HG03558 (cell line): ENCODE data around the gene HYAL4.
"Not testable (repeated sequence)": the region's sequence is repeated elsewhere in the genome, so short reads cannot be mapped to it uniquely, and the experiment has no call there.

Source experiments
- ATAC-seq: cut with Tn5 transposase; IDR thresholded peaks from one replicate; pipeline ENCODE4 v1.9.1; 2021; ENCODE audit warnings: moderate number of reproducible peaks; ENCODE audit not compliant: unreplicated experiment; ENCODE audit errors: extremely low read depth

HYAL4 gene

GRCh38 chr7:123894753-123895152 lies 49.8 kb downstream of the HYAL4 start:
- ATAC-seq, result not testable (repeated sequence)

- ATAC-seq, result no peak
Observed at GRCh38 chr7:123901101-123901500, 56.1 kb downstream of the HYAL4 start.

- no peak for ATAC-seq
Observed at GRCh38 chr7:123905714-123906113, 60.7 kb downstream of the HYAL4 start.

GRCh38 chr7:123916240-123916724 lies 71.3 kb downstream of the HYAL4 start:
- ATAC-seq, result no peak

GRCh38 chr7:123917878-123918277 lies 72.9 kb downstream of the HYAL4 start:
- ATAC-seq, result no peak

GRCh38 chr7:123918309-123918708 lies 73.3 kb downstream of the HYAL4 start:
- ATAC-seq, result no peak

GRCh38 chr7:123923599-123923998 lies 78.6 kb downstream of the HYAL4 start:
- no peak for ATAC-seq

GRCh38 chr7:123924941-123925340 lies 80.0 kb downstream of the HYAL4 start, which contains the start of gene SPAM1:
Gene SPAM1 (plus strand): TSS chr7:123925241. CDS start chr7:123953571, 28,330 bp downstream.
- no peak for ATAC-seq
